HG03139 (cell line): Measurements from ENCODE around the gene GALNT1.
A peak's percentile ranks its signal among the peaks of the same experiment; 100 is the strongest.

Experiments
- ATAC-seq: cut with Tn5 transposase; IDR thresholded peaks from one replicate; pipeline ENCODE4 v1.9.1; 2021; ENCODE audit not compliant: unreplicated experiment

Gene GALNT1

DNA sequence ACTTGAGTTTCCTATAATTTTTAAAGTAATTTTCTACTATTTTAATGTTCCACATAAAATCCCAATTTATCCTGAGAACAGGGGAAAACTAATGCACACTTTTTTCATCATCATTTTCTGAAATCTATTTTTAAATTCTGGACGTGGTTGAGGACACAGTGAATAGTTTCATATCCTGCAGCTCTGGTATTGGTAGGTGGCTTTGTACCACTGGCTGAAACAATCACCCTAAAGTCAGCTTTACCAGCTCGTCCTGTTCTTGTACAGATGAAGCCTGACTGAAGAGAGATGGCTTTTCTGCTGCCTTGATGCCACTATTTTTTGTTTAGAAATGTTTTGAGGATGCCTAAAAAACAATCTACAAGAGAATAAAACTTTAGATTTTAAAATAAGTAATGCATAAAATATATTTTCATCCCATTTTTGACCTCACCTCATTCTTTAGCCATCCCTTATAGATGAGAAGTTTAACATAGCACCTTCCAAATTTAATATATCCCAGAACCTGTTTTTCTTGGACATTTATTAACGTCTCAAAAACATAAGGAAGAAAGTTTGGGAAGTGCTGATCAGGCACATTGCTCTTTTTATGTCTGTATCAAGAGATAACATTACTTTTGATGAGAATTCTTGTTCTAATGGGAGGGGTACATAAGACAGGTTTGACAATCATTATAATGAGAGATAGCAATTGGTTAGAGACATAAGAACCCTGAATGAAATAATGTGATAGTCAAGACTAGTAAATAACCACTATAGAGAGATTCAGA, 80.9 kb downstream of the GALNT1 start:
- peak; percentile 84 for ATAC-seq

DNA sequence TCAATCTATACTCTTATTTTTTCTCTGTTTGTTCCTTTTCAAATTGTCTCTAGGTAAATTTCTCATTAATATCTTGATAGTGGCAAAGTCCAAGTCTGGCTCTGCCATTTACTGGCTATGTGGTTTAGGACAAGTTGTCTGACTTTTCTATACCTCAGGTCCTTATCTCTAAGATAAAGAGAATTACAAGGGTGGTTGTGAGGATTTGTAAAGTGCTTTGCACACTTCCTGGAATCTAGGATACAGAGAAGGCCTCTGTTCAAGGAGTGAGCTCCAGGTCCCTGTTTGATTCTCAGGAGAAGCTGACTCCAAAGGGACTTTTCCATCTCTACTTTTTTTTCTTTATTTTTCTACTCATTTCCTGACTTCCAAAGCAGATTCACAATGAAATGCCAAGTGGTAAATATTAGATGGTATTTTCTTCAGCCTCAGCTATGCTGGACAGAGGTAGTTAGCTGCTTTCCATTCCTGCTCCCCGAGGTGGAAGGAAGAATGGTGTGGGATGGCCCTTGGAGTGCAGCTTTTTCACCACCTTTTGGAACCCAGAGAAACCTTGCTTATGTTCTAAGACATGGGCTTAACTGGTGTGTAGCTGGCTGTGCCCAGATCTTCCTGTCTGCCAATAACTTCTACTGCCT, 90.5 kb downstream of the GALNT1 start:
- ATAC-seq, result no peak

DNA sequence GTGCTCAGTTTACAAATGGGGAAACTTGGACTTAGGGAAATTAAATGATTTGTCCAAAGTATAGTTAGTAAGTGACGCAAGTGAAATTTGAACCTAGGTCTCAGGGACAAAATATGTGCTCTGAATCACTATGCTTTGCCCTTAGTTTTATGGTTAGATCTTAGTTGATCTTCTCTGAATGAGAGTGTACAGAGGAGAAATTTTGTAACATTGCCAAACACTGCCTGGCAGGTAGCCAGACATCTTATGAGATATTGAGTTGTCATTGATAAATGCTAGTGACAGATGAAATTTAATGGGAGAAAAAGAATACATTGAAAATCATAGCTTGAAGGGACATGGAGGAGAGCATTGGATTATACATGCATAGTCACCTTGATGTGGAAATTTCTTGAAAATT, 91.4 kb downstream of the GALNT1 start:
- no peak for ATAC-seq

DNA sequence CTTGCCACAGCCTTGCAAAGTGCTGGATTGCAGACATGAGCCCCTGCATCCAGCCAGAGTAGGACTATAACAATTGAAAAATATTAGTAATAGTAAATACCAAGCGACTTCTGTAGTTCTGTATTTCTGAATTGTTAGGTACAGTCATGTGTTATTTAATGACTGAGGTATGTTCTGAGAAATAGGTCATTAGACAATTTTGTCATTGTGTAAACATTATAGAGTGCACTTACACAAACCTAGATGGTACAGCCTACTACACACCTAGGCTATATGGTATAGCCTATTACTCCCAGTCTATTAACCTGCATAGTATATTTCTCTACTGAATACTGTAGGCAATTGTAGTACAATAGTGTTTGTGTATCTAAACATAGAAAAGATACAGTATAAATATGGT, 92.1 kb downstream of the GALNT1 start:
- no peak for ATAC-seq

DNA sequence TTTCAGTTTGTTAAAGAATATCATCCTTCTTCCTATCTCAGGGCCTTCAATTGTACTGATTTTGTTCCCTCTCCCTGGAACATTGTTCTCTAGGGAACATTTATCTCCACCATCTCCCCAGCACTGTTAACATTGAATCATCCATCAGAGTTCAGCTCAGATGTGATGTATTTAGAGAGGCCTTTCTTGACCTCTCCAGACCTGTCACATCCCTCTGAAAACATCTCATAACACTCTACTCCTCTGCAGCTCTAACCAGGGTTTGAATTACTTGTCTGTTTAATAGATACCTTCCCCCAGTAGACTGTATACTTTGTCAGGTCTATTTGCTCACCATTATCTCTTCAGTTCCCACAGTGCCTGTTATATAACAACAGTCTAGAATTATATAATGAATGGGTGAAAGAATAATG, 98.6 kb downstream of the GALNT1 start:
- no peak for ATAC-seq

DNA sequence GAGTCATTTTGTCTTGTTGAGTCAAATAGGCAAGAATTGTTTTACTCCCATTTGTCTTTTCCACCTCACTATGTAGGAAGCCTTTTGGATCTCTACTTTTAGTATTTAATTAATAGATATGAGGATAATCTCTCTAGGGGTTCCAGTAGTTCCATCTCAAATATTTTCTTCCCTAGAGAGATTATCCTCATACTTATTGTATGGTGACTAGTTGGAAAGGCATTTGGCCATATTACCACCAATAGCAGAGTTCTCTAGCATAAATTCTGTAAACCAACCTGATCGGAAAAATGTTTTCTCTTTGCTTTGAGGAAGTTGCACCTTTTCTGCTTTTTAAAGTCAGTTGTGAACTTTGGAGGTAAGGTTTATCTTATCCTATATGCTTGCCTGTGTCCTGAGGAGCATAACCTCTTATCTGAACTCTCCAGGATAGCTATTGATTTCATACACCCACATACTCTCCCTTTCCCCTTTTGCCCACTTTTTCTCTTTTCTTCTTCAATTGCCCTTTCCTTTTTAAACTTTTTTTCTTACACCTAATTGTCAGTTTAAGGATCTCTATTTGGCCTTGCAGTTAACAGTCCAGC, 100.8 kb downstream of the GALNT1 start:
- ATAC-seq, result no peak

DNA sequence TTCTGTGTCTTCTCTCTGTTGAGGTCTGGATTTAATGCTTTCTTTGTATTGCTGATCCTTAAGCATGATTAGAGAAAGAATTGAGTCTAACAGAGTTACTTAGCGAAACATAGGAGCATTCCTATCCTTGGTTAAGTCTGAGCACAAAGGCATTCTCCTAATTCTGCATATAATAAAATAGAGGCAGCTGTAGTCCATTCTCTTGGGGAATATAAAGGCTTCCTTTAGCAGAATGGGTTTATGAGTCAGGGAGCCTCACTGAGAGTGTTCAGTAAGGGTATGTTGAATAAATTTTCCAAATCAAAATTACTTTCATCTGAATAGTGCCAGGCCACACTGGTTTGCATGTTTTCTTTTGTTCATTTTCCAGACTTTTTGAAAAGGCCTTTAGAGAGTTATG, 101.5 kb downstream of the GALNT1 start:
- no peak for ATAC-seq

DNA sequence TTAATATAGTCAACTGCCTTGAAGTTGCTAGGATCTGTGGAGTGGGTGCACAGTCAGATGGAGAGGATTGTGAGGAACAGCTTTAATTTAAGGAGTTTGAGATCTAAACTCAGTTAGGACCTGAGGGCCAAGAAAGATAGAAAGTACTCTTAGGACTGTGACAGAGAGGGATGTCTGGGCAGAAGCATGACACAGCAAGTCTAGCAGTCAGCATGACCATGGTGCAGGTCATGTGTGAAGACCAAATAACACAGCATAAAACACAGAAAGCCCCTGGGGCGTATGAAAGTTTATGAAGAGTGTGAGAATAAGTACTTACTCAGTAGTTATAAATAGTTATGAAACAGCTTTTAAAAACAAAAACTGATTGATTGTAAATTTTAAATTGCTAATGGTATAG, 107.2 kb downstream of the GALNT1 start:
- ATAC-seq, result no peak

DNA sequence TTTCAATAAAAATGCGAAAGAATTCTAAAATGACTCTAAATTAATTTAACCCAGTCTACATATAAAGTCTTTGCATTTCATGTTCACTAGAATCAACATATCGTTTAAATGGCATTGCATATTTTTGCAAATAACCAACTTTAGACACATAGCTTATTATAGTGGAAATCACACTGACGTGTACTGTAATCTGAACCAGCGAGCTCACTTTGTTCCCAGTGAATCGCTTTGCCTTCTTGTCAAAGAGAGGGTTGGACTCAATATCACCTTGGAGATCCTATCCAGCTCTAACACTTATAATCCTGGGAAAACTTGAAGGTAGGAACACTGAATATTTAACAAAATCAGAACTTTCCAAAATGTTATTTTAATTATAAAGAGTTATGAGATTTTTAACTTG, 108.2 kb downstream of the GALNT1 start:
- ATAC-seq, result no peak

DNA sequence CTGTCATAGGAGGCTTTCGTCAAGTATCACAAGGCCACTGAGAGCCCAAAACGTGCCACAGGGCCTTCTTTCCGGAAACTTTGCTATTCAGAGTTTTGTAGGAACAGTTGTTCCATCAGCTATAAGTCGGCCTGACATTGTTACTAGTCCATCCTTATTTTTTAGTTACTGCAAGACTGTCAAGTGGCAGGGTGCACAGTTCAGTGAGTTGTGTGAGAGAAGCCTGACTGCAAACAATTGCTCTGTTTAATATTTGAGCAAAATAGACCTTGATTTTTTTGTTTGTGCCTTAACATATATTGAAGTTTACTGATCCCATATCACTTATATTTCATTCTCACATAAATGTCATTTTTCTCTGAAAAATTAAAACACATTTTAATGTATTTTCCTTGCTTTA, 110.1 kb downstream of the GALNT1 start:
- ATAC-seq, result no peak

DNA sequence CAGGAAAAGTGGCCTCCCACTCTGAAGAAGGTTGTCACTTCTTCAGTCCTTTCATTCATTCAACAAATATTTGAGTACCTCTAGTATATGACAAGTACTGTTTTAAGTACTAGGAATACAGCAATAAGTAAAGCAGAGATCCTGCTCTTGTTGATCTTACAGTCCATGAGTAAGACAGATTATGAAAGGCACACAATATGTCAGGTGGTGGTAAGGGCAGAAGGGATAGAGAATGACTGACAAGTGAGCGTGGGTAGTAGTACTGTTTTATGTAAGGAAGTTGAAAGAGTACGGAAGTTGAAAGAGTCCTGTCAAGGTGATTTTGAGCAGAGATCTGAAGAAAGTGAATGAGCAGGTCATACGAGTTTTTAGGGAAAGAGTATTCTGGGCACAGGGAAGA, 111.3 kb downstream of the GALNT1 start:
- no peak for ATAC-seq

DNA sequence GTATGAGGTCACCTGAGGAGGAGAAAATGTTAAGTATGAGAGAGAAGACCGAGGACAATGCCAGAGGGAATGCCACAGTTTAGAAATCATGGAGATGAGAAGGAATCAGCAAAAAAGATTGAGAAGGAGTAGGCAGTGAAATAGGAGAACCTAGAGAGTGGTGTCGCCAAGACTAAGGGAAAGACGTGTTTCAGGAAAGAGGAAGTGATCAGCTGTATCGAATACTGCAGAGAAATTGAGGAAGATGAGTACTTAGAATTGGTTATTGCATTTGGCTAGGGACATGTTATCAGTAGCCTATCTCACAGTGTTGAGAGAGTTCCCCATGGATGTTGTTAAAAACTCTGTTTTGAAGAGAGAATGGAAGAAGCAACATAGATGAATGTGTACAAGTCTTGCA, 112.3 kb downstream of the GALNT1 start:
- no peak for ATAC-seq

DNA sequence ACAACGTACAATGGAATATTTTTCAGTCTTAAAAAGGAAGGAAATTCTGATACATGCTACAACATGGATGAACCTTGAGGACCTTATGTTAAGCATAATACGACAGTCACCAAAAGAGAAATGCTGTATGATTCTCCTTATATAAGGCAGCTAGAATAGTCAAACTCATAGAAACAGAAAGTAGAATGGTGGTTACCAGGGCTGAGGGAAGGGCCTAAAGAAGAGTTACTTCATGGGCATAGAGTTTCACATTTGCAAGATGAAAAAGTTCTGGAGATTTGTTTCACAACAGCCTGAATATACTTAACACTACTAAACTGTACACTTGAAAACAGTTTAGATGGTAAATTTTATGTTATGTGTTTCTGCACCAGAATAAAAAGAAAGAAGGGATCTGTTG, 113.3 kb downstream of the GALNT1 start:
- no peak for ATAC-seq

DNA sequence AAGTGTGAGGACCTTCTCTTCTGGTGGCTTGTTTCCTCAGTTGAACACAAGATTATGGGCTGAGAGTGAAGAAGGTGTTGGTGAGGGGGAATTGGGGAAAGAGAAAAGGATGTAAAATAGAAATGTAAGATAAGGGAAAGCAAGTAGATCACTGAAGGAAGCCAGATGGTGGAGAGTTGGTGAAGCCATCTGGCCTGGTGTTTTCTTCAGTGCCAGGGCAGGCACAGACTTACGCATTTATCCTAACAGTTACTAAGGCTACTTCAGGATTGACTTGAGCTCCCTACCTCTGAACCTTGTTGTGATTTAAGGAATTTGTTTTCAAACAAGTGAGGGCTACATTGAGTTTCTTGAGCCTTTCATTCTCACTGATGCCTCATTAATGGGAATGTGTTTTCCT, 113.8 kb downstream of the GALNT1 start:
- no peak for ATAC-seq

DNA sequence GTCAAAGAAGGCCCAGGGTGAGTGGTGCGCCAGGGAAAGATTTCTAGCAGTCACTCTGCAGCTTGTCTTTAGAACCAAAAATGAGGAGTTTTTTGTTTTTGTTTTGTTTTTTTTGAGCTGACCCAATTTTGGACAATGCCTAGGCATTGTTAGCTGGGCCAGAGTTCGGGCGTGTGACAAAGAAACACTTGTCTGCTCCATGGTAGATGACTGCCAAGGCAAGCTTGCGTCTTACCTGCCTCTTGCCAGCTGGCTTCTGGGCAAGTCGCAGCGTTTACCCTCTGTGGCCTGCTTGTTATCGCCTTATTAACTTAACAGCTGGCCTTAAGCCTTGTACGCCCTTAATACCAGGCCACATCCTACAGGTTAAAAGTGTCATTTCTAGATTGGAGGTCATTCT, 114.3 kb downstream of the GALNT1 start:
- no peak for ATAC-seq

DNA sequence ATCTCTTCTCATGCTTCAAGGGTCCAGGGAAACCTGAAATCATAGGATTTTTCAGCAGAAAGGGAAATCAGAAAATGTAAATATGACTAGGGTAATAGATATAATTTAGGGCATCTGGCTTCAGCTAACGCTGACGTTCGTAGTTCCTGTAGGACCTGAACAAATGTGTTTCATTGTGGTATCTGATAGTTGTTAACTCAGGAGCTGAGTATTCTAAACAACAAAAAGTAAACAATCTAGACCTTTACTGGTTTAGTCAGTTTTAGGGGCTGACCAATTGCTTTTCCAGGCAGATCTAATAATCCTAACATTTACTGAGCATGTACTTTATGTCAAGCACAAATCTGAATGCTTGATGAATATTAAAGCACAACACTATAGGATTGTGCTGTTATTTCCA, 114.8 kb downstream of the GALNT1 start:
- no peak for ATAC-seq

DNA sequence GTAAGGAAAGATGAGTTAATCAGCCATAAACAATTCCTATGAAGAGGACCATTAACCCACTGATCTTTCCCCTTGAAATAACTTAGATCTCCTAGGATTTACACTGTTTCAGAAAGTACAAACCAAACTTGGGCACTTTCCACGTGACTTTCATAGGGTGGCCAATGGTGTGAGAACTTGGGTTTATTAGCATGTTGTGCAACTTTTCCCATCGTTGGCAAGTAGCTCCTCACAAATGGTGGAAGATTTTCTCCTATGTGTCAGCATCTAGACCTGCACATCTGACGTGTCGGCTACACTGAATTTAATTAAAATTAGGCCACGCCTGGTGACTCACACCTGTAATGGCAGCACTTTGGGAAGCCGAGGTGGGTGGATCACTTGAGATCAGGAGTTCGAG, 116.3 kb downstream of the GALNT1 start:
- no peak for ATAC-seq

DNA sequence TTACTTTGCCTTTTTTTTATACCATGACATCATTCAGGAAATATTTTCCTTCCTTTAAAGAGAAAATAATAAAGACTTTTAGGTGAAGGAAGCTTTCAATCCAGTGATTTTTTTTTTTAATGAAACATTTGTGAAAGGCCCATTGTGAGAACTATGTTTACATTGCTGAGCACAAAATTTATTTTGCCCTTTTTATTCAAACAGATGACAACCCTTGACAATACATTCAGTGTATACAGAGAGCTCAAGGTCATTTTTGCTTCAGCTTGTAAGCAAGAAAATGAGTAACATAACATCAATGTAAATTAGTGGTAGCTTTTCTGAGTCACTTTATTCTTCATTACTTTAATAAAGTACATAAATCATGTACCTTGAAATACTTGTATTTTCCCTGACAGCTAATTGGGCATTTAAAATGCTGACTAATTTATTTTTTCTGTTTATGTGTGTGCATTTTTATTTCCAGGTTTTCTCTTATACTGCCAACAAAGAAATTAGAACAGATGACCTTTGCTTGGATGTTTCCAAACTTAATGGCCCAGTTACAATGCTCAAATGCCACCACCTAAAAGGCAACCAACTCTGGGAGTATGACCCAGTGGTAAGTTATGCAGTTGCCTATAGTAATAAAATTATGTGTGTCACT, 121.6 kb downstream of the GALNT1 start:
- no peak for ATAC-seq

DNA sequence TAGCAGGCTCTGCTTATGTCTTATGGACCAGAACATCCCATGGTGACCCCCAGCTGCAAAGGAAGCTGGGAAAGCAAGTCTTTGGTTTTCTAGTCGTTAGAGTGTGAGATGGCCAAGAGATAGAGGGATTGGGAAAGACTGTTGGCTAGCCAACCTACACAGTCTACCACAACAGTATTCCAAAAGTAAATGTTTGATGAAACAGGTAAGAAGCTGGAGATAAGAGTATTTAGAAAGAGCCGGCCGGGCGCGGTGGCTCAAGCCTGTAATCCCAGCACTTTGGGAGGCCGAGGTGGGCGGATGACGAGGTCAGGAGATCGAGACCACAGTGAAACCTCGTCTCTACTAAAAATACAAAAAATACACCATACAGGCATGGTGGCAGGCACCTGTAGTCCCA, 124.4 kb downstream of the GALNT1 start:
- ATAC-seq, result no peak

DNA sequence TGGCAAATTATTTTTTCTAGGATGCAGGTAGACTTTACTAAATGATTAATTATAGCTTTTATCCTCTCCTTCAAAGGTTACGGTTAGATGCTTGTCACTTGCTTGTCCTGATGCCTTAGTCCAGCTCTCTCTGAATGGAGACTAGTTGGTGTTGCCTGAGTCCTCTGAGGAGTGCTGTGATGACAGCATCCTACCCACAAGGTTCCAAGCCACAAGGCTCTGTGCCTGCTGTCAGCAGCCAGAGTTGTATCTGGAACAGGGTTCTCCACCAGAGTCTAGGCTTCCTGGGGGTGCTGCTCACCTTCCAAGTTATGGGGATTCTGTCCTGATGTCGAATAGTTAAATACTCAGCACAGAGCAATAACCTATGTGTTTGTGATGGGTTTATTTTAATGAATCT, 125.7 kb downstream of the GALNT1 start:
- ATAC-seq, result no peak

DNA sequence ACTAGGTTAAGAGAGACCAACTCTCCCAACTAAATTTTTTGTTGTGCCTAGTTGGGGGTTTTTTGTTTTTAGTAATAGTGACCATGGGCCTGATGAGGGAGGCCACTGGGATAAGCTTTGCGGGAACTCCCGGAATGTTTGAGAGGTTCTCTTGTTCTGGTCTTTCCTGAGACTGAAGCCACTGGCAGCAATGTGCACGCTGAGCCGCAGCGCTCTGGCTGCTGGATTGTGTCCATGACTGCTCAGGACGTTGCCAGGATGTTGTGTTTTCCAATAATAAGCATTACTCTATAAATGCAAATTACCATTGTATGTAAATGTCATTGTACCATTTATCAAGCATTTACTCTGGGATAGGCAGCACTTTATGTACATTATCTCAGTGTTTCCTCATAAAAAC, 126.1 kb downstream of the GALNT1 start:
- ATAC-seq, result no peak

DNA sequence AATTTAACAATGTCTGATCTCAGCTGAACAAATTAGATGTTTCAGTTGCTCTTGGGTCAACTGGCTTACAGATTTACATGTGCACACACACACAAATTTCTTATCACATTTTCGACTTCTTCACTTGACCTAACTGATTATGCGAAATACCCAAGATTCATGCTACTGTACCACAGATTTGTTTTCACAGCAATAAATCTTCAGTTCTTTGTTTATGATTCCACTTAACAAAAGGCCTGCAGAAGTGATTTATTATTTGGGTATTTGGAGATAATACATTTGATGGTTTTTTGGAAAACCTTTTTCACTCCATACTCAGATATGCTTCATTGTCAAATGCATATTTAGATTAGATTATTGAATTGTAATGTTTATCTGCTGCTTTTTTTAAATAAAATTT, 129.0 kb downstream of the GALNT1 start:
- ATAC-seq, result no peak
